Forelimb muscle (tissue), 1 donor: ENCODE measurements around the gene PHF5A. TPM values are rescaled to one million over a fixed set of nuclear protein-coding genes. Genes with fewer than 3 reads are reported as not detected.

Experiments used
- DNase-seq: peaks from one replicate; pipeline ENCODE4 v3.0.0-alpha.2; 2013; ENCODE audit warnings: low read depth
- polyA plus RNA-seq: library from polyadenylated mRNA; unstranded; fragments of 120-200 nt; gene quantifications from one replicate; pipeline ENCODE4 v1.2.1, GENCODE V29; 2013; ENCODE audit not compliant: insufficient read length

The PHF5A gene
- polyA plus RNA-seq, 1 donor = 37.9 TPM

DNA sequence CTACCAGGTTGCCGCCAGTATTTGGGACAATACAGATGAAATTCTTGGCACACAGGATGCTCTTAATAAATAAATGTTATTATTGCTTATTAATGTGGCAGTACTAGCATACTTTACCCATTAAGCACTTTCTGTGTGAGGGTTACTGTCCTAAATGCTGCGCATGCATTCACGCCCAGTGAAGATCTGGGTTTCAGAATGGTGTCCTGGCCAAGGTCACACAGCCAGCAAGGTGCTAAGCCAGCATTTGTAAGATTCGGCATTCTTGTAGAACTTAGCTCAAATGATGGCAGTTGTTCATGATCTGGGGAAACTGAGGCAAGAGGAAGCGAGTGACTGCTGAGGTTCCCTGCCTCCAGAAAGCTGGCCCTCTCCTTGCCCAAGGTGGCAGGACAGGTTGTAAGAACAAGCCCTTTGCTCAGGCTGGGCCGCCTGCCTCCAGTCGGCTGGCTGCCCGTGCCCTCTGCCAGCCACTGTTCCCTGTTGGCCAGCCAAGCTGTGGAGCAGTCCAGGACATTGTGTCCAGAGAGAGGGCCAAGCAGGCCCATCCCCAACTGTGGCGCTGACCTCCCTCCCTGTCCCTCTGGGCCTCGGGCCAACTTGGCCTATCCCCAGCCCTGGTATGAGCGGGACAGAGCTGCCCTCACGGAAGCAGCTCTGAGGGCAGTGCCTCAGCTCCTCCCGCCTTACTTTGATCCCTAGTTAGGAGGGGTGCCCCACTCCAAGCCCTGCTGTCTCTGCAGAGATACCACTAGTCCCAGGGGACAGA, 50.7 kb downstream of the PHF5A start:
- no peak for DNase-seq

- DNase-seq = no peak
Observed at GRCh38 chr22:41415554-41415953, 52.9 kb downstream of the PHF5A start.

DNA sequence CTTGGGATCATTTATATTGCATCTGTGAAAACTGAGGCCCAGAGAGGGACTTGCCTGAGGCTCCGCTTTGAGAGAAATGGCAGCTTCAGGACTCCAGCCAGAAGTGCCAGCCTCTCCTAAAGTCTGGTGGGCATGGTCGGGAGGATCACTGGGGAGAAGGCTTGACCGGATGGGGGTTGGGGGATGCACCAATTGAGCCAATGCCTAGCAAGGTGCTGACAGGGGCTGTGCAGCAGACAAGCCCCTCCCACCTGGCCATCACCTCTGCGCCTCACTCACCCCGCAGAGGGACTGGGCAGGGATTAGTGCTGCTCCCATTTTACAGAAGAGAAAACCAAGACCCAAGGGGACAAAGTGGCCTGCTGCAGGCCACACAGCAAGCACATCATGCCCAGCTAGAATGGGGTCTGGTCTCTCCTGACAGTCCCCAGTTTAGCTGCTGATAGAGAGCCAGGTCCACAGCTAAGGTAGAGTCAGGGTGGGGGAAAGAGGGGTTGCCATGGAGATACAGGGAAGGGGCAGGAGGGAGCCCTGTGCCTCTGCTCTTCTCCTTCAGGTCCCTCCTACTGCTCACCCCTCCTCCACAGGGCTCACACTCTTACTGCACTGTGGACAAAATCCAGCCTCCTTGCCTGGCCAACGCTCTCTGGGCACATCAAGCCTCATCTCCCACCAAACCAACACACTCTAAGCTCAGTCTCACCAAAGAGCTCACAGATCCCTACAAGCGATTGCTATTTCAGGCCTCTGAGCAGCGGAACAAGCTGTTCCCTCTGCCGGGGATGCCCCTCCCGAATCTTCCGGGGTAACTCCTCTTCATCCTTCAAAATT, 57.3 kb downstream of the PHF5A start:
- DNase-seq = no peak

DNA sequence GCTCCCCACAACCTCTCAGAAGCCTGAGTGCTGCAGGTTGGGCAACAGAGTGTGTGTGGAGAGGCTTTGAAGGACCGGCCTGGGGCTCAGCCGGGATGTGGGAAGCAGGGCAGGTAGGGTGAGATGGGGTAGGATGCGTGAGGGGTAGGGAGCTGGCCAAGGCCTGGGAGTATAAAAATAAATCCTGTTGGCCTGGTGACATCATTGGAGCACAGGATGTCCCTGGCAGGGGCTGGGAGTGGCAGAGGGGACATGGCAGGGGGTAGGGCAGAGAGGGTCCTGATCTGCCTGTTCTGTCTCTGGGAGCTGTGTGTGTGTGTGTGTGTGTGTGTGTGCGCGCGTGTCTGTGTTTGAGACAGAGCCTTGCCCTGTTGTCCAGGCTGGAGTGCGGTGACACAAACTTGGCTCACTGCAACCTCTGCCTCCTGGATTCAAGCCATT, 58.2 kb downstream of the PHF5A start:
- no peak for DNase-seq

Other genes starting within 250 kb of the PHF5A start
- gene CHADL, start 227.8 kb downstream of the PHF5A start, polyA plus RNA-seq = 4.5 TPM
- 27.8 TPM for gene RANGAP1, start 182.5 kb downstream of the PHF5A start, polyA plus RNA-seq
- gene ZC3H7B, start 167.2 kb downstream of the PHF5A start, polyA plus RNA-seq = 36.5 TPM
- 10.0 TPM for gene TEF, start 86.8 kb downstream of the PHF5A start, polyA plus RNA-seq
- gene TOB2, start 21.9 kb downstream of the PHF5A start, polyA plus RNA-seq = 35.2 TPM
- 116 TPM for gene ACO2, start 425 bp upstream of the PHF5A start, polyA plus RNA-seq
- 21.6 TPM for gene POLR3H, start 75.8 kb upstream of the PHF5A start, polyA plus RNA-seq
- 3.8 TPM for gene CSDC2, start 92.3 kb upstream of the PHF5A start, polyA plus RNA-seq
- 23.2 TPM for gene PMM1, start 121.1 kb upstream of the PHF5A start, polyA plus RNA-seq
- 20.2 TPM for gene DESI1, start 152.4 kb upstream of the PHF5A start, polyA plus RNA-seq
- gene XRCC6, start 152.6 kb upstream of the PHF5A start, polyA plus RNA-seq = 213 TPM
- 114 TPM for gene SNU13, start 220.2 kb upstream of the PHF5A start, polyA plus RNA-seq
- 0.68 TPM for gene MEI1, start 230.8 kb upstream of the PHF5A start, polyA plus RNA-seq